Gastrocnemius medialis (tissue), 4 donors: ENCODE results near the gene ABI3. TPM values are rescaled to one million over a fixed set of nuclear protein-coding genes. Genes with fewer than 3 reads are reported as not detected.
A peak's percentile ranks its signal among the peaks of the same experiment; 100 is the strongest.
"Not testable (repeated sequence)": the region's sequence is repeated elsewhere in the genome, so short reads cannot be mapped to it uniquely, and the experiment has no call there.

Source experiments
- ATAC-seq, 2 donors: fragments of 150-250 bp; one replicate each; pipeline ENCODE4 v1.9.1; 2016
- DNase-seq, 2 donors: peaks; one replicate each; pipeline ENCODE4 v3.0.0-alpha.2; 2019
- H3K27ac ChIP-seq, 4 donors: fragments of 200-600 bp; sonication (generic); 1 replicate in 1 of 4; 2 replicates in 3 of 4; pipeline ENCODE4 v1.5.1; 2016 to 2018; ENCODE audit warnings: mild to moderate bottlenecking in 2 of 4, moderate library complexity in 1 of 4
- H3K27me3 ChIP-seq, 3 donors: fragments of 200-600 bp; sonication (generic) in 2 of 3; 1 replicate in 1 of 3; 2 replicates in 2 of 3; pipeline versions ENCODE4 v1.5.1 to v1.6.0; 2016 to 2019; ENCODE audit warnings: mild to moderate bottlenecking in 1 of 3, moderate library complexity in 1 of 3
- H3K36me3 ChIP-seq, 2 donors: fragments of 200-600 bp; sonication (generic) in 1 of 2; one replicate each; pipeline ENCODE4 v1.5.1; 2017 to 2018
- H3K4me1 ChIP-seq, 2 donors: fragments of 200-600 bp; sonication (generic) in 1 of 2; one replicate each; pipeline ENCODE4 v1.5.1; 2016 to 2017; ENCODE audit warnings: mild to moderate bottlenecking in 2 of 2
- H3K4me3 ChIP-seq, 4 donors: fragments of 200-600 bp; sonication (generic) in 3 of 4; 1 replicate in 1 of 4; 2 replicates in 3 of 4; pipeline ENCODE4 v1.5.1; 2016 to 2019; ENCODE audit warnings: mild to moderate bottlenecking in 2 of 4
- H3K9me3 ChIP-seq, 3 donors: fragments of 200-600 bp; sonication (generic) in 2 of 3; 1 replicate in 1 of 3; 2 replicates in 2 of 3; pipeline ENCODE4 v1.5.1; 2016 to 2019
- POLR2A ChIP-seq, 2 donors: fragments of 450-650 bp; IDR thresholded peaks; one replicate each; pipeline ENCODE4 v1.6.1; 2017; ENCODE audit warnings: antibody characterized with exemption in 2 of 2, mild to moderate bottlenecking in 2 of 2, moderate library complexity in 2 of 2
- in situ Hi-C, 4 donors: fragments of 200-750 bp; cut with MboI; loops; one replicate each; pipeline versions ENCODE4 v1.15.0 to v1.8.0; 2017; ENCODE audit warnings: low sequenced_read_pairs in 4 of 4
- intact Hi-C: fragments of 100-400 bp; cut with DNase I; formaldehyde crosslinking; loops from one replicate; pipeline ENCODE4 v1.15.1; 2023; ENCODE audit warnings: low total_unique reads
- total RNA-seq, 4 donors: library from RNA; depleted of rRNA; stranded (reverse); fragments of >200 nt; gene quantifications; one replicate each; pipeline versions ENCODE4 v1.1.0 to v1.2.3, GENCODE V29; 2016
- TF ChIP-seq, protein P1 (sequence below), 5 experiments: fragments of 450-650 bp in 3 of 5; fragments of 200-600 bp in 2 of 5; sonication (generic) in 2 of 5; IDR thresholded peaks in 4 of 5; conservative IDR thresholded peaks in 1 of 5; 1 replicate in 4 of 5; 2 replicates in 1 of 5; pipeline ENCODE4 v1.5.1; 2016 to 2019; ENCODE audit warnings: antibody characterized with exemption in 5 of 5, mild to moderate bottlenecking in 3 of 5, moderate library complexity in 3 of 5

The ABI3 gene
- total RNA-seq, 4 donors from 2014 or later: 1.2 to 2.6 (median 2.4) TPM

DNA sequence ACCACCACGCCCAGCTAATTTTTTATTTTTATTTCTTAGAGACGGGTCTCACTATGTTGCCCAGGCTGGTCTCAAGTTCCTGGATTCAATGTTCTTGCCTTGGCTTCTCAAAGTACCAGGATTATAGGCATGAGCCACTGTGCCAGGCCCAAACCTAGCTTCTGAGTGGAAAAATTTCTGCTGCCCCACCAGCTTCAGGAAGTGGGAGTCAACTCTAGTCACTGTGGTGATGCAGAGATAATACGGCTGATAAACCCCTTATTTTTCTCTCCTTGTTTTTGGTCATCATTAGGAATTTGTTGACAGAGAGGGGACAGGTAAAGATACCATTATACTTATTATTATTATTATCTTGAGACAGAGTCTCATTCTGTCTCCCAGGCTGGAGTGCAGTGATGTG lies 47.9 kb downstream of the ABI3 start:
- DNase-seq (no peak), ATAC-seq (no peak)
- TF ChIP-seq, protein P1, sequence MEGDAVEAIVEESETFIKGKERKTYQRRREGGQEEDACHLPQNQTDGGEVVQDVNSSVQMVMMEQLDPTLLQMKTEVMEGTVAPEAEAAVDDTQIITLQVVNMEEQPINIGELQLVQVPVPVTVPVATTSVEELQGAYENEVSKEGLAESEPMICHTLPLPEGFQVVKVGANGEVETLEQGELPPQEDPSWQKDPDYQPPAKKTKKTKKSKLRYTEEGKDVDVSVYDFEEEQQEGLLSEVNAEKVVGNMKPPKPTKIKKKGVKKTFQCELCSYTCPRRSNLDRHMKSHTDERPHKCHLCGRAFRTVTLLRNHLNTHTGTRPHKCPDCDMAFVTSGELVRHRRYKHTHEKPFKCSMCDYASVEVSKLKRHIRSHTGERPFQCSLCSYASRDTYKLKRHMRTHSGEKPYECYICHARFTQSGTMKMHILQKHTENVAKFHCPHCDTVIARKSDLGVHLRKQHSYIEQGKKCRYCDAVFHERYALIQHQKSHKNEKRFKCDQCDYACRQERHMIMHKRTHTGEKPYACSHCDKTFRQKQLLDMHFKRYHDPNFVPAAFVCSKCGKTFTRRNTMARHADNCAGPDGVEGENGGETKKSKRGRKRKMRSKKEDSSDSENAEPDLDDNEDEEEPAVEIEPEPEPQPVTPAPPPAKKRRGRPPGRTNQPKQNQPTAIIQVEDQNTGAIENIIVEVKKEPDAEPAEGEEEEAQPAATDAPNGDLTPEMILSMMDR (IDR thresholded peaks at IDR 0.05 in 4 of 5, conservative IDR thresholded peaks at IDR 0.05 in 1 of 5): no peak
- TF ChIP-seq POLR2A (IDR thresholded peaks at IDR 0.05): no peak
- intact Hi-C loops: no loop called here
- in situ Hi-C loops: no loop called here
- no peaks in the 10 kb centered on the region for H3K36me3 ChIP-seq
- peaks cover 0 to 7% of the 10 kb centered on the region in 2 donors for H3K4me1 ChIP-seq
- H3K4me3 ChIP-seq: no peak overlapping the region
- H3K9me3 ChIP-seq: no peaks in the 10 kb centered on the region
- no peaks in the 10 kb centered on the region for H3K27me3 ChIP-seq
- no peak overlapping the region for H3K27ac ChIP-seq

DNA sequence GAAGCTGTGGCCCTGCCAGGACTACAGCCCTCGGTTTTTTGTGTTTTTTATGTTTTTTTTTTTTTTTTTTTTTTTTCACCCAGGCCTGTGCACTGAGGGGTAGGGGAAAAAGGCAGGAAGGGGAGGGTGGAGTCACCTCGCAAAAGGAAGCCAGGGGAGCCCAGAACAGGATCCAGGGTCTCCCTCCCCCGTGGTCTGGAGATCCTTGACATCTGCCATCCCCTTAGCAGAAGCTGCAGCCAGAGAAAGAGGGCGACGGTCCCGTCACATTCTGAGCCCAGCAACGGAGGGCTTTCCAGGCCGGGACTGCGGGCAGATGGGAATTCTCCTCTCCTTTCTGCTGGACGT lies 49.1 kb downstream of the ABI3 start:
- in situ Hi-C loops: no loop called here
- Histone ChIP-seq H3K9me3 (no peaks in the 10 kb centered on the region), H3K27me3 (no peaks in the 10 kb centered on the region), H3K27ac (peak overlapping the region; percentile 2 to 69 (median 66)), H3K4me1 (peaks cover 0 to 7% of the 10 kb centered on the region in 2 donors), H3K4me3 (peak overlapping the region; percentile 40 to 64 (median 58)), H3K36me3 (no peaks in the 10 kb centered on the region)
- intact Hi-C loops: no loop called here
- ATAC-seq (peak in 1 of 2 donors; percentile 17), DNase-seq (no peak)
- TF ChIP-seq, protein P1 (IDR thresholded peaks at IDR 0.05 in 4 of 5, conservative IDR thresholded peaks at IDR 0.05 in 1 of 5): no peak
- TF ChIP-seq POLR2A (IDR thresholded peaks at IDR 0.05): no peak

- in situ Hi-C loops (no loop called here), intact Hi-C loops (no loop called here)
- Histone ChIP-seq H3K4me3 (peak overlapping the region; percentile 40 to 64 (median 58)), H3K9me3 (no peaks in the 10 kb centered on the region), H3K27ac (peak overlapping the region; percentile 2 to 69 (median 66)), H3K27me3 (no peaks in the 10 kb centered on the region), H3K4me1 (peaks cover 0 to 7% of the 10 kb centered on the region in 2 donors), H3K36me3 (no peaks in the 10 kb centered on the region)
- TF ChIP-seq POLR2A (IDR thresholded peaks at IDR 0.05): peak; percentile 16 to 47
- TF ChIP-seq, protein P1 (IDR thresholded peaks at IDR 0.05 in 4 of 5, conservative IDR thresholded peaks at IDR 0.05 in 1 of 5): no peak
- peak; percentile 6 to 25 for DNase-seq
- peak; percentile 75 to 84 for ATAC-seq
These were observed 49.7 kb downstream of the ABI3 start for GRCh38 chr17:49260011-49260816.

- peak overlapping the region in 3 of 4 donors; percentile 65 to 69 (median 66) for H3K27ac ChIP-seq
- ATAC-seq (no peak), DNase-seq (no peak)
- H3K4me1 ChIP-seq: peaks cover 0 to 7% of the 10 kb centered on the region in 2 donors
- no peaks in the 10 kb centered on the region for H3K27me3 ChIP-seq
- no peak for TF ChIP-seq POLR2A (IDR thresholded peaks at IDR 0.05)
- TF ChIP-seq, protein P1 (IDR thresholded peaks at IDR 0.05 in 4 of 5, conservative IDR thresholded peaks at IDR 0.05 in 1 of 5): no peak
- H3K36me3 ChIP-seq: no peaks in the 10 kb centered on the region
- in situ Hi-C loops (no loop called here), intact Hi-C loops (no loop called here)
- no peaks in the 10 kb centered on the region for H3K9me3 ChIP-seq
- H3K4me3 ChIP-seq: peak overlapping the region; percentile 40 to 64 (median 58)
These were observed 50.3 kb downstream of the ABI3 start for GRCh38 chr17:49260817-49261291.

GRCh38 chr17:49261540-49261939 lies 51.0 kb downstream of the ABI3 start:
- in situ Hi-C loops, H3K4me1 ChIP-seq, DNase-seq, ATAC-seq, H3K27me3 ChIP-seq, H3K4me3 ChIP-seq, intact Hi-C loops, H3K9me3 ChIP-seq, H3K27ac ChIP-seq, H3K36me3 ChIP-seq: not testable (repeated sequence)
